ENCODE results near the gene LDB2.

The LDB2 gene

GRCh38 chr4:16852644-16853043 lies 45.8 kb downstream of the LDB2 start:
- no peak for TF ChIP-seq CTCF (IDR thresholded peaks at IDR 0.05; ENCODE audit: extremely low read depth, insufficient read depth, missing control alignments)
- in situ Hi-C loops (cut with MboI; ENCODE audit: low pct_unique_long_range_greater_than_20kb, low sequenced_read_pairs, unreplicated experiment), result no loop called here
- no peak for DNase-seq (ENCODE audit: low spot score)

- DNase-seq (ENCODE audit: low spot score), result no peak
- in situ Hi-C loops (cut with MboI; ENCODE audit: low pct_unique_long_range_greater_than_20kb, low sequenced_read_pairs, unreplicated experiment), result no loop called here
- no peak for TF ChIP-seq CTCF (IDR thresholded peaks at IDR 0.05; ENCODE audit: extremely low read depth, insufficient read depth, missing control alignments)
These were observed 46.2 kb downstream of the LDB2 start for GRCh38 chr4:16852228-16852627.

GRCh38 chr4:16846540-16847117 lies 51.8 kb downstream of the LDB2 start:
- in situ Hi-C loops (cut with MboI; ENCODE audit: low pct_unique_long_range_greater_than_20kb, low sequenced_read_pairs, unreplicated experiment), result no loop called here
- DNase-seq (ENCODE audit: low spot score), result no peak
- TF ChIP-seq CTCF (IDR thresholded peaks at IDR 0.05; ENCODE audit: extremely low read depth, insufficient read depth, missing control alignments), result no peak

GRCh38 chr4:16844816-16845586 lies 53.4 kb downstream of the LDB2 start:
- DNase-seq (ENCODE audit: low spot score), result no peak
- in situ Hi-C loops (cut with MboI; ENCODE audit: low pct_unique_long_range_greater_than_20kb, low sequenced_read_pairs, unreplicated experiment), result no loop called here
- TF ChIP-seq CTCF (IDR thresholded peaks at IDR 0.05; ENCODE audit: extremely low read depth, insufficient read depth, missing control alignments), result no peak

GRCh38 chr4:16843831-16844508 lies 54.5 kb downstream of the LDB2 start:
- TF ChIP-seq CTCF (IDR thresholded peaks at IDR 0.05; ENCODE audit: extremely low read depth, insufficient read depth, missing control alignments), result no peak
- in situ Hi-C loops (cut with MboI; ENCODE audit: low pct_unique_long_range_greater_than_20kb, low sequenced_read_pairs, unreplicated experiment), result no loop called here
- no peak for DNase-seq (ENCODE audit: low spot score)

GRCh38 chr4:16838226-16838875 lies 60.1 kb downstream of the LDB2 start:
- no peak for DNase-seq (ENCODE audit: low spot score)
- TF ChIP-seq CTCF (IDR thresholded peaks at IDR 0.05; ENCODE audit: extremely low read depth, insufficient read depth, missing control alignments), result no peak
- in situ Hi-C loops (cut with MboI; ENCODE audit: low pct_unique_long_range_greater_than_20kb, low sequenced_read_pairs, unreplicated experiment), result no loop called here

All from GM13977 (cell line).